ENCODE measurements around the gene DOCK1.

DNA sequence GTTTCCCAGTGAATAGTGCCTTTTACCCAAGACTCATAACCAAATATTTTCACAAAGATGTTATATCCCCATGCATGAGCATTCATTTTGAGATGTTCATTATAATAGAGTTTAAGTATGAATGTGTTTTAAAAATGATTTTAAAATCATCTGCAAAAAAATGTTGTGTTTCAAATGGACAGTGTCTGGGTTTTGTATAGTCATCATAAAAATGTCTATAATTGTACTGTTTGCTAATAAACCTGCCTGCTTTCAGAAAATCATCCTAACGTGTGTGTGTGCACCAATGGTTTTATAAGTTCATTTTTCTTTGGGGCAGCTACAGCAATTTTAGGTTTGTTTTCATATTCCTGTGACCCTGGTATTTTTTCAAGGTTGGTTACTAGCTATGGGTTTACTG is 228.0 kb downstream of the DOCK1 start:
- TF ChIP-seq POLR2A (IDR thresholded peaks at IDR 0.05) (no peak), CTCF (IDR thresholded peaks at IDR 0.05) (no peak)
